NCI-H2171 (cell line): ENCODE data around the gene PCDH15.

ENCODE experiments used
- DNase-seq: peaks from one replicate; lab custom pipeline; 2025; lab: John Stamatoyannopoulos, UW

The PCDH15 gene

GRCh38 chr10:54372179-54372578 lies 428.9 kb downstream of the PCDH15 start:
- DNase-seq = no peak

- no peak for DNase-seq
Measured at GRCh38 chr10:54368984-54369383, 432.0 kb downstream of the PCDH15 start.

GRCh38 chr10:54363390-54363789 lies 437.6 kb downstream of the PCDH15 start:
- DNase-seq = no peak

GRCh38 chr10:54342058-54342457 lies 459.0 kb downstream of the PCDH15 start:
- no peak for DNase-seq

- no peak for DNase-seq
Measured at GRCh38 chr10:54335296-54335695, 465.7 kb downstream of the PCDH15 start.

GRCh38 chr10:54319341-54319740 lies 481.7 kb downstream of the PCDH15 start:
- DNase-seq = no peak

GRCh38 chr10:54318470-54318869 lies 482.6 kb downstream of the PCDH15 start:
- DNase-seq = no peak

- DNase-seq = no peak
Measured at GRCh38 chr10:54314430-54314829, 486.6 kb downstream of the PCDH15 start.

- no peak for DNase-seq
Measured at GRCh38 chr10:54284526-54285193, 516.4 kb downstream of the PCDH15 start.

GRCh38 chr10:54282012-54282411 lies 519.0 kb downstream of the PCDH15 start:
- no peak for DNase-seq

GRCh38 chr10:54266395-54266794 lies 534.6 kb downstream of the PCDH15 start:
- DNase-seq = no peak

- no peak for DNase-seq
Measured at GRCh38 chr10:54262726-54263125, 538.3 kb downstream of the PCDH15 start.

- DNase-seq = no peak
Measured at GRCh38 chr10:54259104-54259503, 541.9 kb downstream of the PCDH15 start.

- DNase-seq = no peak
Measured at GRCh38 chr10:54234832-54235231, 566.2 kb downstream of the PCDH15 start.

GRCh38 chr10:54203401-54203800 lies 597.6 kb downstream of the PCDH15 start:
- no peak for DNase-seq

- no peak for DNase-seq
Measured at GRCh38 chr10:54198051-54198450, 603.0 kb downstream of the PCDH15 start.

- DNase-seq = no peak
Measured at GRCh38 chr10:54194806-54195205, 606.2 kb downstream of the PCDH15 start.

GRCh38 chr10:54159924-54160323 lies 641.1 kb downstream of the PCDH15 start:
- no peak for DNase-seq

- DNase-seq = no peak
Measured at GRCh38 chr10:54148508-54148907, 652.5 kb downstream of the PCDH15 start.

GRCh38 chr10:54139819-54140428 lies 661.1 kb downstream of the PCDH15 start:
- no peak for DNase-seq

GRCh38 chr10:54137396-54137795 lies 663.6 kb downstream of the PCDH15 start:
- DNase-seq = no peak

- no peak for DNase-seq
Measured at GRCh38 chr10:54133203-54133602, 667.8 kb downstream of the PCDH15 start.

GRCh38 chr10:54131833-54132232 lies 669.2 kb downstream of the PCDH15 start:
- no peak for DNase-seq

GRCh38 chr10:54130394-54130793 lies 670.6 kb downstream of the PCDH15 start:
- DNase-seq = no peak
